Measurements from ENCODE around the gene SAXO2.
"Not testable (repeated sequence)": the region's sequence is repeated elsewhere in the genome, so short reads cannot be mapped to it uniquely, and the experiment has no call there.

Gene SAXO2

GRCh38 chr15:82262422-82263026 is at the start of gene SAXO2, which contains the start of gene EFL1:
Gene SAXO2, plus strand, starts transcription at chr15:82262818. Its CDS starts 62 bp downstream, at chr15:82262880.
Gene EFL1, minus strand, starts transcription at chr15:82262734. Its CDS starts 956 bp downstream, at chr15:82261778.
- ChIA-PET CTCF (interaction anchor here (1.7 kb wide), 1 partner anchor 18 kb away, joined by 4 read pairs; no protein-coding TSS in a partner anchor), POLR2A (interaction anchor here (0.6 to 1.2 kb wide), 4 partner anchors 11 to 41 kb away, joined by 3 to 6 read pairs (median 3); no protein-coding TSS in a partner anchor)
- DNase-seq (ENCODE audit: extremely low spot score) = peak; percentile 94
- TF ChIP-seq CTBP1 (IDR thresholded peaks at IDR 0.05; ENCODE audit: borderline replicate concordance) (peak; percentile 62), L3MBTL2 (conservative IDR thresholded peaks at IDR 0.05) (peak; percentile 67; the same call in 1 of the 2 replicates), BHLHE40 (IDR thresholded peaks at IDR 0.05; ENCODE audit: borderline replicate concordance) (no peak), PKNOX1 (IDR thresholded peaks at IDR 0.05) (peak; percentile 91)

DNA sequence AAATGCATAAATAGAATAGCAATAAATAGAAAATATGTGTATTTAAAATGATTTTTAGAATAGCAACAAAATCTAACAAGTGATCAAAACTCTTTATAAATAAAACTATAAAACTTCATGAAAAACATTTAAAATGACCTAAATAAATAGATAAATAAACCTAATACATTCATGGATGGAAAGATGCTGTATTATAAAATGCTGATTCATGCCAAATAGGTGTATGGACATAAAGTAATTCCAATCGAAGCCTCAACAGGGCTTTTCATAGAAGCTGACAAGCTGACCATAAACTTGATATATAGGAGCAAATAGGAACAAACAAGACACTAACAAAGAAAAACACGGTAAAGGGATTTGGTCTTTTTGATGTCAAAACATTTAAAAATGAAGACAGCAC is 46.5 kb upstream of the SAXO2 start:
- DNase-seq (ENCODE audit: extremely low spot score); CTCF ChIA-PET; POLR2A ChIA-PET: not testable (repeated sequence)

GRCh38 chr15:82221535-82221934 is 41.1 kb upstream of the SAXO2 start:
- POLR2A ChIA-PET = interaction anchor here (1.1 kb wide), 1 partner anchor 41 kb away, joined by 3 read pairs; the partner anchor contains the start of genes EFL1 and SAXO2
- DNase-seq (ENCODE audit: extremely low spot score) = peak; percentile 23
- CTCF ChIA-PET = not testable (repeated sequence)

GRCh38 chr15:82228750-82229149 is 33.9 kb upstream of the SAXO2 start:
- no peak for TF ChIP-seq CTBP1 (IDR thresholded peaks at IDR 0.05; ENCODE audit: borderline replicate concordance)
- no peak for TF ChIP-seq BHLHE40 (IDR thresholded peaks at IDR 0.05; ENCODE audit: borderline replicate concordance)
- TF ChIP-seq L3MBTL2 (conservative IDR thresholded peaks at IDR 0.05) = no peak
- TF ChIP-seq LEF1 (IDR thresholded peaks at IDR 0.05; ENCODE audit: borderline replicate concordance) = no peak
- POLR2A ChIA-PET = no interaction called here
- DNase-seq (ENCODE audit: extremely low spot score) = no peak
- CTCF ChIA-PET = no interaction called here

DNA sequence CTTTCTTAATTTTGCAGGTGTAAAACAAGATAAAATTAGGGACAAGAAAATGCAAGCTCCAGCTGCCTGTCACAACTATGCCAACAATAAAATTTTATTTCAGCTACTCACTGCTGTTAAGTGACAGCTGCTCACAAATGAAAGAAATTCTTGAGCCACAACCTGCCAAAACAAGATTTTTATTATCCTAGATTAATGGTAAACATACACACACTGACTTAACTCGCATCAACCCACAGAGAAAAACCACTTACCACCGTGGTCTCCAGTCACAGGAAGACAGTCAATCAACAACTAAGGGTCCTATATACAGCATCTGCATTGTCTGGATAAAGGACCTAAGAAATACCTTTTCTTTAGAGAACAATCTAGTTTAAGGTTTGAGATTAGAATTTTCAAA is 31.4 kb upstream of the SAXO2 start:
- no peak for DNase-seq (ENCODE audit: extremely low spot score)
- ChIA-PET POLR2A (no interaction called here), CTCF (no interaction called here)
- no peak for TF ChIP-seq ZNF384 (IDR thresholded peaks at IDR 0.05)
- TF ChIP-seq NFRKB (IDR thresholded peaks at IDR 0.05) = no peak

- ChIA-PET POLR2A (no interaction called here), CTCF (no interaction called here)
- DNase-seq (ENCODE audit: extremely low spot score) = no peak
- TF ChIP-seq SUZ12 (IDR thresholded peaks at IDR 0.05) = no peak
- TF ChIP-seq ELF4 (IDR thresholded peaks at IDR 0.05) = no peak
- TF ChIP-seq CTBP1 (IDR thresholded peaks at IDR 0.05; ENCODE audit: borderline replicate concordance) = no peak
- no peak for TF ChIP-seq LEF1 (IDR thresholded peaks at IDR 0.05; ENCODE audit: borderline replicate concordance)
Observed at GRCh38 chr15:82231842-82232241, 30.8 kb upstream of the SAXO2 start.

DNA sequence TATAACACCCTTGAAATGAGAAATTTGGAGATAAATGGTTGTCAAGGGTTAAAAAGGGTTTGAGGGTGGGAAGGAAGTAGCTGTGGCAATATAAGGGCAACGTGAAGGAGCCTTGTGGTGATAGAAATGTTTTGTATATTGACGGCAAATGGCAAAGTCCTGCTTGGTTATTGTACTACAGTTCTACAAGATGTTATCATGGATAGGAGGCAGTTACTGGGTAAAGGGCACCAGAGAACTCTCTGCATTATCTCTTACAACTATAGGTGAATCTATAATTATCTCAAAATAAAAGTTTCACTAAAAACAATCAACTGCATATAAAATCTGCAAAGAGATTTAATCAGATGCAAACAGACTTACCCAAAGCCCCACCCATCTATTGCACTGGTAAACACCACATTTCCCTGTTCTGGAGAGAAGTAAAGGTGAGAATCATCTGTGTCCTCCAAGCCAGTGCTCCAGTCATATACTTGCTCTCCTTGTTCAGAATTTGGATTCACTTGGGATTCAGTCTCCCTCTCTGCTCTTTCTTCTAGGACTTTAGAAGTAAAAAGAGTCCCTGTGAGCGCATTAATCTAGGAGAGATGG is 24.6 kb upstream of the SAXO2 start:
- CTCF ChIA-PET; DNase-seq (ENCODE audit: extremely low spot score); POLR2A ChIA-PET: not testable (repeated sequence)

DNA sequence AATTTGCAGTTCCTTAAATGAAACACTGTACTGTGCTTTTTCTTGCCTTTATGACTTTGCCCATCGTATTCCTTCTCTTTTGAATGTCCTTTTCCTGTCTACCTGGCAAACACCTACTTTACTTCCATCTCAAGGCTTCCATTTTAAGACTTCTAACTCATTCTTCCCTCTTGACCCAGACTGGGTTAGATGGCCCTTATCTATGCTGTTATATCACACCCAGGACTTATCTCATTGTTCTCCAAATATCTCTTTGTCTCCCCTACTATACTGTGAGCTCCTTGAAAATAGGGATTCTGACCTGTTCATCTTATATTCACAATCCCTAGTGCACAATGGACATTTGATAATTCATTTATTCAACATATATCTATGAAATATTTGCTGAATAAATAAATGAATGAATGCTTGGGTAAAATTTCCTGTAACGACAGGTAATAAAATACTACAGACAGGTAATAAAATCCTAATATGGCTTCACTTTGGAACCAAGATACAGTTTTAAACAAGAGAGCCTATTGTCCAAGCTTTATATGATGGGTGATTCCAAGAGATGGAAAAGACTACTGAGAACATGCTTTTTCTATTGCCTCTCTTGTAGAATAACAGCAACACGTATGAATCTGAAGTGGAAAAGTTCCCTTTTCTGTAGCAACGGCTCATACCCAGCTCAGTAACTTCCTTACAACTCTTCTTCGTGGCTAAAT is 22.8 kb upstream of the SAXO2 start:
- ChIA-PET CTCF (no interaction called here), POLR2A (no interaction called here)
- DNase-seq (ENCODE audit: extremely low spot score) = no peak
- TF ChIP-seq L3MBTL2 (conservative IDR thresholded peaks at IDR 0.05) = no peak
- TF ChIP-seq ZNF384 (IDR thresholded peaks at IDR 0.05) = no peak
- TF ChIP-seq PKNOX1 (IDR thresholded peaks at IDR 0.05) = no peak
- no peak for TF ChIP-seq SUZ12 (IDR thresholded peaks at IDR 0.05)
- no peak for TF ChIP-seq FOXA1 (IDR thresholded peaks at IDR 0.05)
- TF ChIP-seq SP1 (IDR thresholded peaks at IDR 0.05) = no peak
- TF ChIP-seq ARNT (IDR thresholded peaks at IDR 0.05) = no peak
- no peak for TF ChIP-seq HDGF (IDR thresholded peaks at IDR 0.05; ENCODE audit: borderline replicate concordance)
- no peak for TF ChIP-seq TARDBP (IDR thresholded peaks at IDR 0.05)
- TF ChIP-seq ELF4 (IDR thresholded peaks at IDR 0.05) = no peak
- no peak for TF ChIP-seq BHLHE40 (IDR thresholded peaks at IDR 0.05; ENCODE audit: borderline replicate concordance)

- POLR2A ChIA-PET; DNase-seq (ENCODE audit: extremely low spot score); CTCF ChIA-PET: not testable (repeated sequence)
Observed at GRCh38 chr15:82241836-82242499, 20.6 kb upstream of the SAXO2 start.

- POLR2A ChIA-PET, CTCF ChIA-PET: not testable (repeated sequence)
Observed at GRCh38 chr15:82243644-82244043, 19.0 kb upstream of the SAXO2 start.

DNA sequence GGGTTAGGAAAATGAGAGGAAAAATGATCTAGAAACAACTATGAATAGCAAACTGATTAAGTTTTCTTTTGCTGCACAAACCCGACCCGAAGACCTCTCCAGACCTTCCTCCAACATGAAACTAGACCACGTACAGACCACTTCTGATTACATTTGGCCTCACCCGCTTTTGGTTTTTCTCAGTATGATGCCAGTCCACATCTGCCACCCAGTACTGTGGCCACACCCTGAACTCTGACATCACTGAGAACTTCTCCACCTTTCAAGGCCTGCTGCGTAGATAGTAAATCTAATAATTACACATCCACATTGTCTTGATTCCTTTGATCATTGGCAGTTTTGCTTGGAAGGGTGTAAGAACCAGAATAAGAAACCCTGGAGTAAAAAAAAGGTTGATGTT is 16.7 kb upstream of the SAXO2 start:
- POLR2A ChIA-PET; CTCF ChIA-PET; DNase-seq (ENCODE audit: extremely low spot score): not testable (repeated sequence)

More at GRCh38 chr15:82243644-82244043, 19.0 kb upstream of the SAXO2 start:
- DNase-seq (ENCODE audit: extremely low spot score) = not testable (repeated sequence)

DNA sequence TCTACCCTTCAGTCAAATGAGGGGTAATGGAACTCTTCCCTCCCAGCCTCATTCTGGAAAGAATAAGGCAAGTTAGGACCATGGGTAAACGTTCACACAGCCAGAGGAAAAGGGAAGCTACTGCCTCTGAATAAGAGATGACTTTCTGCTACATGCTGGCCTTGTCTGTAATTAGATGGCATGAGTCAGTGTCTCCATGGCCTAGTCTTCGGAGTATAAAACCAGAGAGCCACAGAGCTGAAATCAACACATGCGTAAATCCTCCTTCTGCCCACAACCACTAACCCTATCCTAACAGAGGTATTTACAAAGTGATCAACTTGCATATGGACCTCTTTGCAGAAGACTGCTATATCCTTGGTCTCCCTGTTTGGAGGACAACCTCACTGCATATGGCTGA is 14.4 kb upstream of the SAXO2 start:
- DNase-seq (ENCODE audit: extremely low spot score); POLR2A ChIA-PET: not testable (repeated sequence)
- CTCF ChIA-PET = interaction anchor here (0.6 kb wide), 1 partner anchor 353 kb away, joined by 3 read pairs; no protein-coding TSS in a partner anchor

All from HEK293T (cell line).